Ovary (tissue), 3 donors: ENCODE data around the gene STPG3.

ENCODE experiments used
- CTCF ChIP-seq, 3 donors: fragments of 450-650 bp in 2 of 3; fragments of 200-600 bp in 1 of 3; IDR thresholded peaks; one replicate each; pipeline versions ENCODE4 v1.5.1 to v1.8.0; 2016 to 2022; ENCODE audit warnings: antibody characterized with exemption in 3 of 3, mild to moderate bottlenecking in 1 of 3
- EP300 ChIP-seq: sonication (generic); formaldehyde crosslinking; IDR thresholded peaks from one replicate; pipeline ENCODE4 v1.6.1; 2017; ENCODE audit warnings: antibody characterized with exemption
- POLR2A ChIP-seq: fragments of 450-650 bp; IDR thresholded peaks from one replicate; pipeline ENCODE4 v1.6.1; 2017; ENCODE audit warnings: antibody characterized with exemption, mild to moderate bottlenecking, moderate library complexity
- donor health status: DM: no; HTN: no; CAD: no.

- TF ChIP-seq CTCF (IDR thresholded peaks at IDR 0.05) (no peak), POLR2A (no peak), EP300 (no peak)
Observed at GRCh38 chr9:137214620-137215019, 36.5 kb upstream of the STPG3 start.
